Activated CD4-positive, CD25-positive, alpha-beta regulatory T cell treated with anti-CD3 and anti-CD28 coated beads, Interleukin-2, amount 50 U/mL, for 24 hours (primary cell): ENCODE data around the gene BIRC5.
A peak's percentile ranks its signal among the peaks of the same experiment; 100 is the strongest.
"Not testable (repeated sequence)": the region's sequence is repeated elsewhere in the genome, so short reads cannot be mapped to it uniquely, and the experiment has no call there.

ENCODE experiments used
- ATAC-seq, 2 donors: fragments of 150-1000 bp; cut with Tn5 transposase; one replicate each; pipeline ENCODE4 v1.10.0; 2021; ENCODE audit warnings: mild to moderate bottlenecking in 1 of 2, moderate library complexity in 1 of 2

Gene BIRC5

GRCh38 chr17:78214016-78214705 is at the start of gene BIRC5:
TSS of gene BIRC5 (plus strand) at chr17:78214253. CDS start at chr17:78214317, 64 bp downstream.
- ATAC-seq, result peak; percentile 100

DNA sequence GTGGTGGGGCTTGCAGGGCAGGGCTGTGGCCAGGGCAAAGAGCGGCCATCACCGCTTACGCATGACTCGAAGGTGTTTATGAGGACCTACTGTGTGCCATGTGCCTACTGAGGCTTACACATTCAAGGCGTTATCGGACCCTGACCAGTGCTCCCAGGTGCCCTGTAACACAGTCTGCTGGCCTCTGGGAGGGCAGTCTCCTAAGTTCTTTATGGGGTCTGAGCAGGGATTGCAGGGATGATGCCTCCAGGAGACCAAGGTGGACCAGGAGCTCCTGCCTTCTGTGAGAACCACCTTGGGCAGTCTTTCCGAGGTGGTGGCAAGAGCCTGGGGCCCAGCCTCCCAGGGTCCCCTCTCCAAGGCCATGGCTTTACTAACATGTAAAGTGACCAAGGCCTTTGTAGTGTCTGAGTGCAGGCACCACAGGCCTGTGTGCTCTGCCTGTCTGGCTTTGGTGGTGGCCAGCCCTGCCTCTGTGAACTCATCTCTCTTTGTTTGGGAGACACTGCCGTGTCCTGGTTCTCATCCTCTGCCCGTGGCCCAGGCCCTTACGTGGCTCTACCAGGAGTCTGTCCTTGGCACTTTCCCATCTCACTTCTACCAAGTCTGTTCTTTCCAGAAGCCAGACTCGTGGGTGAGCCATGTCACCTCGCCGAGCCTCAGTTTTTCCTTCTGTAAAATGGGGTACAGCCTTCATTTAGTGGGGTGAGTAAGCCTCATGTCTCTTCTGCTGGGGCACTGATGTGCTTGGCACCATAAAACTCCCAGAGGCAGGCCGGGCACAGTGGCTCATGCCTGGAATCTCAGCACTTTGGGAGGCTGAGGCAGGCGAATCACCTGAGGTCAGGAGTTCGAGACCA is 49.1 kb upstream of the BIRC5 start:
- no peak for ATAC-seq

DNA sequence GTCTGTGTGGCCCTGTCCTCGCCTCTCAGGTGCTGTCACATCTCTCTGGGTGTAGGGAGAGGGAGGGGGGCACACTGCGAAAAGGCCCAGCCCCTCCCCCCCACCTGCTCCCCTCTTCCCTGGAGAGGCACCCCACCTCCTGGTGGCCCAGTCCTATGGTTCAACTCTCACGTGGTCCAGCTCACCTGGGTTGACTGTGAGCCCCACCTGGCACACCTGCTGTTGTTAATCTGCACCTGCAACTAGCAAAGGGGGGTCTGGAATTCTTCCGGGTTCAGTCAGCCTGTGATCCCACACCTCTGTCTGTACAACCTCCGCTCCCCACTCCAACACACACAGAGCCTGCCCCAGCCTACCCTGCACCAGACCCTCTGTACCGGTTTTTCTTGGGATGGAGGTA is 47.6 kb upstream of the BIRC5 start:
- ATAC-seq, result no peak

DNA sequence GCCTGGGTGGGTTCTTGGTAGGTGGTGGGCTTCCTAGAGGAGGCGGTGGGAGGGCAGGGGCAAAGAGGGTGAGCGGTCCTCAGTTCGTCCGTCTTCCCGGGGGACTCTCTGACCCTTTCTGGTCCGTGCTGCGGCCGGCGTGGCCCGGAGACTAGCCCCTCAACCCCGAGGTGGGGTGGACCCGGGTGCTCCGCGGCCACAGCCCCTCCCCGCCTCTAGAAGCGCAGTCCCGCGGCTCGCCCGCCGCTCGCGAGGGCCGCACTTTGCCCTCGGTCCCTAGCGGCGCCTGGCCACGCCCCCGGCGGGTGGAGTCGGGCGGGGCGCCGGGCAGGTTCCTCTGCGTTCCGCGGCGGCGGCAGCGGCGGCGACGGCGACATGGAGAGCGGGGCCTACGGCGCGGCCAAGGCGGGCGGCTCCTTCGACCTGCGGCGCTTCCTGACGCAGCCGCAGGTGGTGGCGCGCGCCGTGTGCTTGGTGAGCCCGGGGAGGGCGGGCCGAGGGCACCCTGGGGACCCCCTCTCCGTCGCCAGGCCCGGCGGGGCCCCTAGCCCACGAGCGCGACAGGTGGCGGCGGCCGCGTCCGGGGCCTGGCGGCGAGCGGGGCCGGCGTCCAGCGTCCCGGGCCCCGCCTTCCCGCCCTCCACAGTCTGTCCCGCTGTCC is 45.7 kb upstream of the BIRC5 start, which contains the start of gene SYNGR2:
Gene SYNGR2, plus strand, starts transcription at position 340 of the 661 bp plus-strand sequence. Its CDS starts 36 bp downstream, at position 376.
- ATAC-seq, result peak; percentile 86 to 87

- ATAC-seq, result peak; percentile 45 to 55
Measured at GRCh38 chr17:78168903-78169793, 44.9 kb upstream of the BIRC5 start.

GRCh38 chr17:78170692-78171590 is 43.1 kb upstream of the BIRC5 start:
- no peak for ATAC-seq

DNA sequence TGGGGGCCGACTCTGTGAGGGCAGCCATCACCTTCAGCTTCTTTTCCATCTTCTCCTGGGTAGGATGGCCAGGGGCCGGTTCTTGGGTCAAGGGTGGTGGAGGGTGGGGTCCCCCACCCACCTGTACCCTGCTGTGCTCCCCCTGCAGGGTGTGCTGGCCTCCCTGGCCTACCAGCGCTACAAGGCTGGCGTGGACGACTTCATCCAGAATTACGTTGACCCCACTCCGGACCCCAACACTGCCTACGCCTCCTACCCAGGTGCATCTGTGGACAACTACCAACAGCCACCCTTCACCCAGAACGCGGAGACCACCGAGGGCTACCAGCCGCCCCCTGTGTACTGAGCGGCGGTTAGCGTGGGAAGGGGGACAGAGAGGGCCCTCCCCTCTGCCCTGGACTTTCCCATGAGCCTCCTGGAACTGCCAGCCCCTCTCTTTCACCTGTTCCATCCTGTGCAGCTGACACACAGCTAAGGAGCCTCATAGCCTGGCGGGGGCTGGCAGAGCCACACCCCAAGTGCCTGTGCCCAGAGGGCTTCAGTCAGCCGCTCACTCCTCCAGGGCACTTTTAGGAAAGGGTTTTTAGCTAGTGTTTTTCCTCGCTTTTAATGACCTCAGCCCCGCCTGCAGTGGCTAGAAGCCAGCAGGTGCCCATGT is 42.3 kb upstream of the BIRC5 start:
- ATAC-seq, result not testable (repeated sequence)

DNA sequence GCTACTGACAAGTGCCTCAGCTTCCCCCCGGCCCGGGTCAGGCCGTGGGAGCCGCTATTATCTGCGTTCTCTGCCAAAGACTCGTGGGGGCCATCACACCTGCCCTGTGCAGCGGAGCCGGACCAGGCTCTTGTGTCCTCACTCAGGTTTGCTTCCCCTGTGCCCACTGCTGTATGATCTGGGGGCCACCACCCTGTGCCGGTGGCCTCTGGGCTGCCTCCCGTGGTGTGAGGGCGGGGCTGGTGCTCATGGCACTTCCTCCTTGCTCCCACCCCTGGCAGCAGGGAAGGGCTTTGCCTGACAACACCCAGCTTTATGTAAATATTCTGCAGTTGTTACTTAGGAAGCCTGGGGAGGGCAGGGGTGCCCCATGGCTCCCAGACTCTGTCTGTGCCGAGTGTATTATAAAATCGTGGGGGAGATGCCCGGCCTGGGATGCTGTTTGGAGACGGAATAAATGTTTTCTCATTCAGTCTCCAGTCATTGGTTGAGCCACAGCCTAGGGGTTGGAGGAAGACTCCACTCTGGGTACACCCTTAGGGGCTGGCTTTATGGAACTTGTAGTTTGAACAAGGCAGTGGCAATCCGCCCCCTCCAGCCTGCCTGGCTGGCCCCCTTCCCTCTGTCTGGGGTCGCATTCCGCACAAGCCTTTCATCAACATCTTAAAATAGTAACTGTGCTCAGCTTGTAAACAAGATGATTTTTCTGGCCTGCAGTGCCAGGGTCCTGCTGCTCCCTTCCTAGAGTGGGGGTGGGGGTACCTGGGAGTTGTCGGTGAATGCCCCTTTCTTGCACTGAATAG is 41.6 kb upstream of the BIRC5 start:
- no peak for ATAC-seq

DNA sequence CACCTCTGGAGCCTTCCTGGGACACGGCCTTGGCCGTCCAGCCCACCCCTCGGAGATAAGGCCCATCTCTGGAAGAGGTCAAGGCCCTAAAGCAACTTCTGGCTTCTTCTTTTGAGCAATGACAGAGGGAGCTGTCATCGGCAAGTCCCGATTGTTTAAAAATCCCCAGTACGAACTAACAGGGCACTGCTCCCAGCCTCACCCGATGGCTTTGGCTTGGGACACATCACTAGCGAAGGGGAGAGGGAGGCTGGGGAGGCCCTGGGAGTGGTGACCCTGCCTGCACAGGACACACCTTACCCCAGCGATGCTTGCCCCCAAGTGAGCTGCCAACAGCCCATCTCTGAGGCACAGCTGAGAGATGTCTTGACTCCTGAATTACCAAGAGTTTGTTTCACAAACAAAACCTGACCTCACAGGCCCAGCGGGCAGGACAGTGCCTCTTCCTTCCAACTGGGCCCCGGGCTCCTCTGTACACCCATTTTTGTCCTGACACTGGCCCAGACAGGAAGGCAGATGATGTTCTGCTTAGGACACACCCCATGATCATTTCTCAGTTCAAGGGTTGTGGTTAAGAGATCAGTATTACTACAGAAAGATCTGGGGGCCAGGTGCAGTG is 40.8 kb upstream of the BIRC5 start:
- ATAC-seq, result peak; percentile 30 to 37

DNA sequence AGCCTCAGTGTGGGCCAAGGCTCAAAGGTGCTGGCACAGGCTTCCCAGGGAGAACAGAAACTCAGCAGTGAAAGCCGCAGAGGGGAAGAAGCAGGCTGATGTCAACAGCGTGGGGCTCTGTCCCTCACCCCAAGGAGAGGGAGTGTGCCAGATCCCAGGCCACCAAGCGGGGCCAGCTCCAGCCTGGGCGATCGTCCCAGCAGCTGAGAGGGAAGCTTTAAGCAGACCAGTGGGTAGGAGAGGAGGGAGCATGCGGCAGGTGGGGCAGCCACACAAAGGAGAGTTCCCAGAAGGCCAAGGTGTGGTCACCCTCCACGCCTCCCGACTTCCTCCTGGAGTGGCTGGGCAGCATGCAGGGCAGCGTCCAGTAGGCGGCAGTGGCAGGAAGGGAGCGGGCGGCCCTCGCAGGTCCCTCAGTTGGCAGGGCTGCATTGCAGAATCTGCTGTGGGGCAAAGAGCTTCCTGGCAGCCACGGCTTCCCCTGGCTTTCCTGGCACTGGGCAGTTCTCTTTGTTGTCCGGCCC is 39.6 kb upstream of the BIRC5 start:
- ATAC-seq, result no peak

- no peak for ATAC-seq
Measured at GRCh38 chr17:78174870-78175642, 39.0 kb upstream of the BIRC5 start.

GRCh38 chr17:78175643-78175981 is 38.4 kb upstream of the BIRC5 start:
- ATAC-seq, result no peak

GRCh38 chr17:78176548-78177025 is 37.5 kb upstream of the BIRC5 start:
- ATAC-seq, result peak; percentile 76 to 77

GRCh38 chr17:78179372-78179771 is 34.7 kb upstream of the BIRC5 start:
- no peak for ATAC-seq

DNA sequence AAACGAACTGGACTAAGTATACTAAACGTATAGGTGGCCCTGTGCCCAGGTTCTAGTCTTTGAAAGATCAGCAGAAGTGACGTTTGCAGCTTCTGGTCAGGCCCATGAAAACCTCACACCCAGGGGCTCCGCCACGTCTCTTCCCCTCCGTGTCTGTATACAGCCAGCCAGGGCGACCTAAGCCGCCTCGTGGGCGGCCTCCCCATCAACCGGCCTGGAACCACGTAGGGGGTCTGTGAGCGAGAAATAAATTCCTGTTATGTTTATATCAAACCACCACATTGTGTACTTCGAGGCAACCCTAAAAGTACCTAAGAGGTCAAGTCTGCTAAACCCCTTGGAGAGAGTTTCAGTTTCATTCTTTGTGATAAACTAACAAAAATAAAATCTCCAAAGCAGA is 34.0 kb upstream of the BIRC5 start:
- ATAC-seq, result no peak

- no peak for ATAC-seq
Measured at GRCh38 chr17:78180508-78180907, 33.5 kb upstream of the BIRC5 start.

DNA sequence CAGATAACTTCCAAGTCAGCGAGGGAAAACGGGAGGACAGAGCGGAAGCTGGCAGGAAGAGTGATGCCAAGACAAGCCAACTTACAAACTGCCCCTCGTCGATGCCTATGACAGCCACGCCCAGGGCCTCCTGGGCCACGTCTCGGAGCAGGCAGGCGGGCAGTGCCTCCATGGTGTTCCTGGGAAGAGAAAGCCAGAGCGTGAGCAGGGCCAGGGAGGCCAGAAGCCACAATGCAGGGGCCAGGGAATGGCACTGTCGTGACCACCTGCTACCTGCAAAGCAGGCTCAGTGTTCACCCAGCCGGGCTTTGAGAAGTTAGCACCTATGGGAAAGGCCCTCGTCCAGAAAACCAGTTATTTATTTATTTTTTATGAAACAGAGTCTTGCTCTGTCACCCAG is 31.5 kb upstream of the BIRC5 start:
- ATAC-seq, result no peak

DNA sequence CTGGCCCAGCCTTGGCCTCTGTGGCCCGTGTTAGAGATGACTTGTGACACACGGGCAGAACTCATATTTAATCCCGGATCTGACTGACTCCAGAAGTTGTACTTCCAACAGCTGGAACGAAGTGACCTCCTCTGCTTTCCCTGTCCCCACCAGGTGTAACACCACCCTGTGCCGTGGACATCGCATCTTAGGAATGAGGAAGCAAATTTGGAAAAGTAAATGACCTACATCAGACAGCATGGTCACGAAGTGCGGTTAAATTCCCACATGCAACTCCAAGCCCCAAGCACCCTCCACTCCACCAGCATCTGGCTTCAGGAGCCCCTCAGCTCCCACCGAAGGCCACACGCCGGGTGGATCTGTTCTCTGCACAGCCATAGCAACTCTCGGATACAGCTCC is 30.1 kb upstream of the BIRC5 start:
- no peak for ATAC-seq
